IPS-15b (cell line): ENCODE data around the gene DOCK9.

ENCODE experiments used
- H3K27me3 ChIP-seq: one replicate; pipeline ENCODE4 v1.6.1; 2013; ENCODE audit warnings: low read length; ENCODE audit not compliant: control insufficient read depth, insufficient read depth
- H3K36me3 ChIP-seq: one replicate; pipeline ENCODE4 v1.6.1; 2013; ENCODE audit warnings: low read length; ENCODE audit not compliant: control insufficient read depth, insufficient read depth
- H3K4me1 ChIP-seq: one replicate; pipeline ENCODE4 v1.6.1; 2013; ENCODE audit warnings: mild to moderate bottlenecking, low read length; ENCODE audit not compliant: control insufficient read depth, insufficient read depth
- H3K4me3 ChIP-seq: one replicate; pipeline ENCODE4 v1.5.1; 2013; ENCODE audit warnings: low read depth, low read length
- H3K9ac ChIP-seq: one replicate; pipeline ENCODE4 v1.6.1; 2013; ENCODE audit warnings: low read depth, mild to moderate bottlenecking, low read length
- H3K9me3 ChIP-seq: one replicate; pipeline ENCODE4 v1.6.1; 2013; ENCODE audit warnings: mild to moderate bottlenecking, low read length; ENCODE audit not compliant: control insufficient read depth, insufficient read depth

DOCK9 gene

DNA sequence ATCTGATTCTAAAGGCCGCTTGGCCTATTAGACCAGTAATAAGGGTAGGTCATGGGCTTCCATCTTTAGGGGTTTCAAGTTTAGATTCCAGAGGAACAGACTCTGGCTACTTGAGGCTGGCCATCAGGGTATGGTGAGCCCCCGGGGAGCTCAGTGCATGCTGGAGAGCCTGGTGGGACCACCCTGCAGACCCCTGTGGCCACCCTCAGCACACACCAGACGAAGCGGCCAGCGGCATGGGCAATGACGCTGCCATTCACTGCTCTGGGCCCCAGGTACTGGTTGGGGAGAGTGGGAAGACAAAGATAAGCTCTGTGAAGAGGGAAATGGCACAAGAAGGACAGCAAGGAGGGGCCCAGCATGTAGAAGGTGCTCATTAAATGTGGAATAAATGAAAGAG lies 126.6 kb downstream of the DOCK9 start:
- H3K27me3 ChIP-seq: no peaks in the 10 kb centered on the region
- no peaks in the 10 kb centered on the region for H3K36me3 ChIP-seq
- no peak overlapping the region for H3K9ac ChIP-seq
- H3K4me3 ChIP-seq: no peak overlapping the region
- no peaks in the 10 kb centered on the region for H3K4me1 ChIP-seq
- no peaks in the 10 kb centered on the region for H3K9me3 ChIP-seq

GRCh38 chr13:98848746-98849145 lies 129.1 kb downstream of the DOCK9 start:
- Histone ChIP-seq H3K9me3 (no peaks in the 10 kb centered on the region), H3K4me3 (no peak overlapping the region), H3K27me3 (no peaks in the 10 kb centered on the region), H3K36me3 (no peaks in the 10 kb centered on the region), H3K4me1 (no peaks in the 10 kb centered on the region), H3K9ac (no peak overlapping the region)

- Histone ChIP-seq H3K36me3 (no peaks in the 10 kb centered on the region), H3K27me3 (no peaks in the 10 kb centered on the region), H3K4me1 (no peaks in the 10 kb centered on the region)
These were observed 130.1 kb downstream of the DOCK9 start for GRCh38 chr13:98847780-98848179.

DNA sequence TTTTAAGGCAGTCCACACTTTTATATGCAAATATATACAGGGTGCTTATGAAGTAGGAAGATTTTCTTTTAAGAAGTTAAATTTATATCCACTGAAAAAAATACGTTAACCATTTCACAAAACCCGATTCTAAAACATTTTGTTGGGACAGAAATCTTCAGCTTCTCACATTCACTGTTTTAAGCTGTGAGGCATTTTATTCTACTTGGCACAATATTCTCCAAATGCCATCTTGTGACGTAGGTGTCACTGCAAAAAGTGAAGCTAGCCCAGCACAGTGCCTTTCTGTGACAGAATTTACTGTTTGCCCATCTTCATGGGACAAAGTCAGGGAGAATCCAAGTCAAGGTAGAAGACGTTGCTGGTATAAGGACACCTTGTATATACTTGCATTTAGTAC lies 130.9 kb downstream of the DOCK9 start:
- Histone ChIP-seq H3K4me1 (no peaks in the 10 kb centered on the region), H3K36me3 (no peaks in the 10 kb centered on the region), H3K9ac (no peak overlapping the region), H3K9me3 (no peaks in the 10 kb centered on the region), H3K4me3 (no peak overlapping the region), H3K27me3 (no peaks in the 10 kb centered on the region)

More at GRCh38 chr13:98847780-98848179, 130.1 kb downstream of the DOCK9 start:
- no peak overlapping the region for H3K4me3 ChIP-seq
- no peaks in the 10 kb centered on the region for H3K9me3 ChIP-seq
- H3K9ac ChIP-seq: no peak overlapping the region

GRCh38 chr13:98846521-98846920 lies 131.3 kb downstream of the DOCK9 start:
- H3K9ac ChIP-seq: no peak overlapping the region

GRCh38 chr13:98845742-98846141 lies 132.1 kb downstream of the DOCK9 start:
- no peaks in the 10 kb centered on the region for H3K27me3 ChIP-seq
- no peaks in the 10 kb centered on the region for H3K36me3 ChIP-seq
- H3K9me3 ChIP-seq: no peaks in the 10 kb centered on the region
- H3K9ac ChIP-seq: no peak overlapping the region
- H3K4me3 ChIP-seq: no peak overlapping the region
- H3K4me1 ChIP-seq: no peaks in the 10 kb centered on the region

More at GRCh38 chr13:98846521-98846920, 131.3 kb downstream of the DOCK9 start:
- H3K27me3 ChIP-seq: no peaks in the 10 kb centered on the region
- H3K9me3 ChIP-seq: no peaks in the 10 kb centered on the region
- H3K4me3 ChIP-seq: no peak overlapping the region
- no peaks in the 10 kb centered on the region for H3K36me3 ChIP-seq
- H3K4me1 ChIP-seq: no peaks in the 10 kb centered on the region

DNA sequence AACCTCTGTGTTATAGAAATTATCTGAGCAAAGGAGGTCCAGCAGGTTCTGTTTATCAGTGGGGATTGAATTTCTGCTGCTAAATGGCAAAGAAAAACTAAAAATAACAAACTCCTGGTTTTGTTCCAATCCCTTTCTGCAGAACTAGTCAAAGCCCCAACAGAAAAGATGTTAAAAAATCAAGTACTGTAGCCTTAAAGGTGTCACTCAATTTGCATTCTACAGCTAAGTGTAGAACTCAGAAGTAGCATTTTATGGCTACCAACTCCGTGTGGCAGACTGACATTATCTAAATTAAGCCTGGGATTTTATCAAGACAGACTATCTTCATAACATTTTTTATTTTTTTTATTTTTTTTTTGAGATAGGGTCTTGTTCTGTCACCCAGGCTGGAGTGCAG lies 133.8 kb downstream of the DOCK9 start:
- Histone ChIP-seq H3K36me3 (no peaks in the 10 kb centered on the region), H3K9ac (no peak overlapping the region), H3K4me1 (peaks cover 5% of the 10 kb centered on the region), H3K9me3 (no peaks in the 10 kb centered on the region), H3K27me3 (no peaks in the 10 kb centered on the region), H3K4me3 (no peak overlapping the region)

DNA sequence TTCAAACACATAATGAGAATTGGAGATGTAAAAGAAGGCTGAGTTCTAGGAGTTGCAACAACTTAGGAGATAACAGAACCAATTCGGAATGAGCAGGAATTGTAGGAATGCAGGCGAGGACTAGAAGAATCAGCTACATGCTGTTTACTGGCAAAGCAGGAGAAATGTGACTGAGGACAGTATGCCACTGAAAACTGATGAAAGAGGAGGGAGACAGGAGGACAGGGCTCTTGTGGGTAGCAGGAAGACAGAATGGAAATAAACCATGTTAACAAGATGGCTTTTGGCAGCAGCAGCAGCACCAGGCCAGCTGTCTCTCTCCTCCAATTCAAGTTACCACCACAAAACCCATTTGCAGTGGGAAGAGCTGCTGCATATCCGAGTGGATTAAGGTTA lies 134.4 kb downstream of the DOCK9 start:
- H3K9ac ChIP-seq: no peak overlapping the region
- no peaks in the 10 kb centered on the region for H3K9me3 ChIP-seq
- no peaks in the 10 kb centered on the region for H3K36me3 ChIP-seq
- peaks cover 5% of the 10 kb centered on the region for H3K4me1 ChIP-seq
- no peaks in the 10 kb centered on the region for H3K27me3 ChIP-seq
- no peak overlapping the region for H3K4me3 ChIP-seq

DNA sequence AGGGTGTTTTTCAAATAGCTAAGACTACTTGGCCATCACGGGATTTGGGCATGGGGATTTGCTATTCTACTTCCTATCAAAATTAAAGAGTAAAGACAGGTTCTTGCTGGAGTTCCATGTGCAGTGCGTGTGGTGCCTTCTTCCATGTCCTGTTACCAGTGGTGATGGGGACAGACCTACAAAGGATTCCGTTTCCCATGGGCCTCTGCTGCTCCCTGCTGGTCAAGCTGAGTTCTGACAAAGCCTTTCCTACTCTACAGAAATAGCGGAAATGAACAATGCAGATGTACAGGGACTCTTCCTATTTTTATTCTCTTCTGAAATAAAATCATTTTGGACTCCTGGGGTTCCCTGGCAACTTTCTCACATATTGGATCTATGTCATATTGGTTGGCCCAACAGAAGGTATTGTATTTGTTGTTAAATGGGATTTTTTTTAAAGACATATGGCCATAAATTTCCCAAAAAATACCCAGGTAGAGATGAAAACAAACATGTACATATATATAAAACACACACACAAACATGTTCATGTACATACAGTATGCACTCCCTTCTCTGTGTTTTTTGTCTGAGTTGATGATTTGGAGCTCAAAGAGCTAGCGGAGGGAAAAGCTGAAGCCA lies 134.9 kb downstream of the DOCK9 start:
- H3K4me3 ChIP-seq: no peak overlapping the region
- H3K4me1 ChIP-seq: peaks cover 5% of the 10 kb centered on the region
- no peaks in the 10 kb centered on the region for H3K36me3 ChIP-seq
- no peak overlapping the region for H3K9ac ChIP-seq
- no peaks in the 10 kb centered on the region for H3K9me3 ChIP-seq
- H3K27me3 ChIP-seq: no peaks in the 10 kb centered on the region

- no peak overlapping the region for H3K4me3 ChIP-seq
- H3K4me1 ChIP-seq: peaks cover 5% of the 10 kb centered on the region
- H3K36me3 ChIP-seq: no peaks in the 10 kb centered on the region
These were observed 135.8 kb downstream of the DOCK9 start for GRCh38 chr13:98842070-98842469.

DNA sequence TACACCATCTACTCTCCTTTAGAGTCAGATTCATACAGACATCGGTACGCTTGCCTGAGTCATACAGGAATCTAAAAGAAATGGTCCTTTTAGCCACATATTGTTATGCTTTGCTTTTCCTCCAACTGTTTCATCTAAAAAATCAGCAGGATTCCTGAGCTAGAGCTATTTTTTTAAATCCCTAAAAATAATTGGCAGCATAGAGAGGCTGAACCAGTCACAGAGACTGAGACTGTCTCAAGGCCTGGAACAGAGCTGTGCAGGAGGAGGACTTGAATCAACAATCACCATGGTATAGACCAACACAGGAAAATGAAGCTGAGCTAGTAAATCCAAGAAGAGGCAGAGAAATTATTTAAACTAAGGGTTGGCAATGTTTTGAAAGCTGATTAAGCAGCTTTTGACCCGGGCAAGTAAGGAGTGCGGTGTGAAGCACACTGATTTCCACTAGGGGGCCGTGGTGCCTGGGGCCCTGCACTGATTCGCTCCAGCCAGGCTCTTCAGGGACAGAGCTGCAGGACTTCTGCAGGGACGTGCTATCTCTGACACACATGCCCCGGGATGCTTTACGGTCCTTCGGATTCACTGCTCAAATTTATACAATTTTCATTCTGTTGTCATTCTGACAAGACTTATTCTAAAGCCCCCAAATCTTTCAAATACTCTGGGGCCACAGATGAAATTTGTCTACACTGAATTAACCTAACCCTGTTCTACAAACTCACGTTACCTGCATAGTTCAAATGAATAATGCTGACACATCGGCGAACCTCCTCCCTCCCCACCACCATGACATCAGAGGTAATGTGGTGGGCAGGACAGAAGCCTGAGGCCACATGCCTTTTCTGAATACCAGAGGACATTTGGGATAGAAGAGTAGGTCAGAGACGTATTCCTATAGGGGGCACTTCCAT lies 137.8 kb downstream of the DOCK9 start:
- H3K9ac ChIP-seq: no peak overlapping the region
- H3K4me3 ChIP-seq: no peak overlapping the region
- H3K27me3 ChIP-seq: no peaks in the 10 kb centered on the region
- H3K36me3 ChIP-seq: no peaks in the 10 kb centered on the region
- H3K4me1 ChIP-seq: peaks cover 5% of the 10 kb centered on the region
- H3K9me3 ChIP-seq: no peaks in the 10 kb centered on the region

More at GRCh38 chr13:98842070-98842469, 135.8 kb downstream of the DOCK9 start:
- Histone ChIP-seq H3K9ac (no peak overlapping the region), H3K27me3 (no peaks in the 10 kb centered on the region), H3K9me3 (no peaks in the 10 kb centered on the region)

GRCh38 chr13:98838776-98839175 lies 139.1 kb downstream of the DOCK9 start:
- no peak overlapping the region for H3K9ac ChIP-seq
- no peaks in the 10 kb centered on the region for H3K9me3 ChIP-seq
- no peak overlapping the region for H3K4me3 ChIP-seq
- peaks cover 12% of the 10 kb centered on the region for H3K4me1 ChIP-seq
- no peaks in the 10 kb centered on the region for H3K36me3 ChIP-seq
- no peaks in the 10 kb centered on the region for H3K27me3 ChIP-seq
